H54 (cell line): ENCODE data around the gene SUGCT.
"Not testable (repeated sequence)": the region's sequence is repeated elsewhere in the genome, so short reads cannot be mapped to it uniquely, and the experiment has no call there.

Experiments used
- DNase-seq: peaks from one replicate; pipeline ENCODE4 v3.0.0; 2011; ENCODE audit warnings: low spot score, mixed read lengths; ENCODE audit not compliant: insufficient read length
- FAIRE-seq: peaks from 3 replicates; lab custom pipeline; 2011; peaks lifted over from hg19 to GRCh38; lab: Jason Lieb, UNC
- POLR2A ChIP-seq: IDR thresholded peaks from 2 replicates; pipeline ENCODE4 v1.6.1; 2011; ENCODE audit warnings: low read depth, mild to moderate bottlenecking, low read length

The SUGCT gene

GRCh38 chr7:40638545-40639320 is 503.9 kb downstream of the SUGCT start:
- FAIRE-seq, result no peak
- TF ChIP-seq POLR2A, result no peak

GRCh38 chr7:40640566-40640965 is 505.8 kb downstream of the SUGCT start:
- FAIRE-seq (no peak), DNase-seq (no peak)
- TF ChIP-seq POLR2A, result no peak

More at GRCh38 chr7:40638545-40639320, 503.9 kb downstream of the SUGCT start:
- DNase-seq, result no peak

DNA sequence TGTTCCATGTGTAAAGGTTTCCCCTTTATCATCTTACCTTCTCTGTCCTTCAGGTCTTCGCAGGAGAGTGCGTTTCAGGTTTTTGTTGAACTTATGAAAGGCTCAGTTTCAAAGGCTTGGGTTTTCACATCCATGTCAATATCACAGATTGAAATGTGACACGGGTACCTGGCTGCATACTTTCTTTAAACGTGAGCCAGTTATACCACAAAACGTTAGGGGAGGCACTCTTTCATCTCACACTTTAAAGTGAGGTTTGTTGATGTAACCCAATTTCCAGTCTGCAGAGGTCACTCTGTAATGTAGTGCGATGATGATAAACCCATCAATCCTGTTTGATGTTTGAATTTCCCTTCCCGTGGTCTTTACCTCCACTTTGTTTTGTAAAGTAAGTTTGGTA is 506.9 kb downstream of the SUGCT start:
- FAIRE-seq (no peak), DNase-seq (no peak)
- TF ChIP-seq POLR2A, result no peak

DNA sequence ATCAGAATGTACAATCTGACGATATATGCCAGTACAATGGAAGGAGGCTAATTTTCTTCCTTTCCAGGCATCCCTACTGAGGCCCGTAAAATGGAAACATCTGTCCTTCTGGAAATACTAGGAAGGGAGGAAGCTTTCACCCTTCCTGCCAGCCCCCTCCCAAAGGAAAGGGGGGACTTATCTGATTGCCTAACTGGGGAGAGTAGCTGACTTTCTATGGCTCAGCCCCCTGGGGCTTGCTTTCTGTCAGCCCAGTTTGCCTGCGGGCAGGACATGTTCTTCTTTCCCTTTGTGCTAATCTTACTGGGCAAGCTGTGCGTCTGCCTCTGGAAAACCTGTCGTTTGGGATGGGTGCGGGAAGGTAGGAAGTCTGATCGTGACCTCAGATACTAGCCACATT is 508.9 kb downstream of the SUGCT start:
- no peak for TF ChIP-seq POLR2A
- no peak for DNase-seq
- no peak for FAIRE-seq

GRCh38 chr7:40644454-40645188 is 509.8 kb downstream of the SUGCT start:
- no peak for TF ChIP-seq POLR2A
- DNase-seq (no peak), FAIRE-seq (no peak)

DNA sequence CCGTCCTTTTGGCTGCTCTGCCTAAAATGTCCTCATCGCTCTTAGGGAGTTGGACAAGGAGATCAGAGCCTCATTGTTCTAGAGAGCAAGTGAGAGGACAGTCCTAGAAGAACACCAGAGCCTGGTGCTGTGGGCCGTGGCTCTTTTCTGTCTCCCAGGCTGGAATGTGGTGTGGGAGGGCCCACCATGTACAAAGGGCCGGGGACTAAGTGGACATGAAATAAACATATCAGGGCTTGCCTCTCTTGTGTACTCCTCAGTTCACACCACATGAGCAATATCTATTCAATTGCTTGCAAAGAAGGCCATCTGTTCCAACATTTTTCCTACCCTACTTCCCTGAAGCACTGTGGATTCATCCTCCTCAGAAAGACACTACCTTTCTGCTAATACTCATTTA is 510.4 kb downstream of the SUGCT start:
- no peak for FAIRE-seq
- no peak for DNase-seq
- TF ChIP-seq POLR2A, result no peak

DNA sequence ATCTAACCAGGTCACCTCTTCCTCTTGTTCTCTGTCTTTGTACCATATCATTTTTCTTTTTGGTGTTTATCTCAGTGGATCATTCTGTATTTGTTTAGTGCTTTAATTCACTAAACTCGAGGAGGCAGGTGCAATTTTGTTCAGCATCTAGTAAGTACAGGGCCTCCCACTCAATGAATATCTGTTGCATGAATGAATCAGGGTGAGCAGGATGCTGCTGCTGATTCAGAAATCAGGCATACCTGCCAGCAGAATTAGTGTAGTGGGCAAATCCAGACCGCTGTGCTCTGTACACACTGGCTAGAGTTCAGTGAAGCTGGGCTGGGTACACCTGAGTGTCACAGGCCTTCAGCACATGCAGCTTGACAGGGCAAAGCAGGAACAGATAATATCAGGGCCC is 511.9 kb downstream of the SUGCT start:
- FAIRE-seq (no peak), DNase-seq (no peak)
- no peak for TF ChIP-seq POLR2A

DNA sequence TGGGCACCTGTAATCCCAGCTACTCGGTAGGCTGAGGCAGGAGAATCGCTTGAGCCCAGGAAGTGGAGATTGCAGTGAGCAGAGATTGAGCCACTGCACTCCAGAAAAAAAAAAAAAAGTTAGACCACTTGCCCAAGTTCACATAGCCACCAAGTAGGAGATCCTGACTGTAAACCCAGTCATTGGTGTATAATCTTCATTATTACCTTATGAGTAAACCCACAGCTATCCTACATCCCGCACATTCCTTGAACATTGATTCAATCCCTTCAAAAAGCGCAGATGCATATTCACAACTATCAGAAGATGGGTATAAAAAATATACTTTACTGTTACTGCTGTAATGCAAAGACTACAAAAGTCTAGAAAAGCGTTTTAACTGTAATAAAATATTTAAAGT is 512.9 kb downstream of the SUGCT start:
- FAIRE-seq, result no peak
- DNase-seq, result no peak
- TF ChIP-seq POLR2A, result no peak

GRCh38 chr7:40649247-40649646 is 514.4 kb downstream of the SUGCT start:
- DNase-seq (no peak), FAIRE-seq (no peak)
- no peak for TF ChIP-seq POLR2A

- not testable (repeated sequence) for DNase-seq, FAIRE-seq
Observed at GRCh38 chr7:40650903-40651302, 516.1 kb downstream of the SUGCT start.

GRCh38 chr7:40654171-40654570 is 519.4 kb downstream of the SUGCT start:
- peak; percentile 58 for FAIRE-seq
- no peak for TF ChIP-seq POLR2A
- no peak for DNase-seq

DNA sequence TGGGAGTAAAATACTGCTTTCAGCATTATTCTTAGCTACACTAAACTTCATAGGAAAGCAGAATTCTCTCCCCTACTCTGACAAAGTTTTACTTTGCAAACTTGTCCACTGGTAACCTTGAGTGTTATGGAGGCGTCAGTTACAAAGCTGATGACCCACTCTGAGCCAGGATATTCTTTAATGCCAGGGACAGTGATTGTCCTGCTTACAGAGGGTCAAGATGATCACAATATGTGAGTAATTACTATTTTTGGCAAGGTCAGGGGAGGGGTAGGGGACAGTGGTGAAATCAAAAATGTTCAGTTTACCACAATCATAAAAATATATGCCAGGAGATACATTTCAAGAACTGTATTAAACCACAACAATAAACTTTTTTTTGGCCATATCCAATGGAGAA is 520.6 kb downstream of the SUGCT start:
- DNase-seq (no peak), FAIRE-seq (no peak)
- no peak for TF ChIP-seq POLR2A

DNA sequence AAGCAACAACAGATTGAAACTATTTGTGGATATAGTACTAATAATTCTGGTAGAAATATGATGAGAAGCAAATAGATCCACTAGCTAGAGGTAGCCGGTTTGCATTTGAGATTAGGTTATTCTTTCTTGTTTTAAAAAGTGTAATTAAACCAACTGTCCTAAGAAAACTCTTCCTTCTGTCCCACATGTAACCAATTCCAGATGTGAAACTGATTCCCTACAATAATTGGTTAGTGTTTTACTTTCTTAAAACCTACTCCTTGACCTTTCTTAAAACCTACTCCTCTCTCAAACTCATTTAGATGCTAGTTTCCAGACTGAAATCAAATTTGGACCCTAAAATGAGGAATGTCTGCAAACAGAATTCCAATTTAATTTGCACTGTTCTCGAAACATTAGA is 521.5 kb downstream of the SUGCT start:
- TF ChIP-seq POLR2A, result no peak

GRCh38 chr7:40658729-40659128 is 523.9 kb downstream of the SUGCT start:
- no peak for TF ChIP-seq POLR2A
- DNase-seq (no peak), FAIRE-seq (no peak)

More for the DNA sequence above, 521.5 kb downstream of the SUGCT start:
- DNase-seq (no peak), FAIRE-seq (no peak)

DNA sequence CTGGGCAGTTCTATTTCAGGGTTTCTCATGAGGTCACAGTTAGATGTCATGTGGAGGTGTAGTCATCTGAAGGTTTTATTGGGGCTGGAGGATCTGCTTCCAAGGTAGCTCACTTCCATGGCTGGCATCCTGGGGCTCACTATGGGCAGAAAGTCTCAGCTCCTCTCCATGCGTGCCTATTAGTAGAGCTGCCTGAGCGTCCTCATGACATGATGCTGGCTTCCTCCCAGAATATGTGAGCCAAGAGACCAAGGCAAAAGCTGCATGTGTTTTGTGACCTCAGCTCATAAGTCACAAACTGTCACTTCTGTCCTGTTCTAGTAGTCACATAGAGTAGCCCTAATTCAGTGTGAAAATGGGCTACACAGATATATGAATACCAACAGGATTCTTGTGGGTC is 524.4 kb downstream of the SUGCT start:
- FAIRE-seq, result no peak
- TF ChIP-seq POLR2A, result no peak
- DNase-seq, result no peak
